ENCODE measurements around the gene DGCR2.
"Not testable (repeated sequence)": the region's sequence is repeated elsewhere in the genome, so short reads cannot be mapped to it uniquely, and the experiment has no call there.

The DGCR2 gene

GRCh38 chr22:19080853-19081252, 41.4 kb downstream of the DGCR2 start:
- DNase-seq: no peak

- no peak for DNase-seq
These were observed 42.5 kb downstream of the DGCR2 start for GRCh38 chr22:19079691-19080090.

- DNase-seq: no peak
These were observed 46.8 kb downstream of the DGCR2 start for GRCh38 chr22:19075404-19075803.

GRCh38 chr22:19072853-19073252, 49.4 kb downstream of the DGCR2 start:
- DNase-seq: not testable (repeated sequence)

- DNase-seq: no peak
These were observed 51.6 kb downstream of the DGCR2 start for GRCh38 chr22:19070397-19071169.

- no peak for DNase-seq
These were observed 52.8 kb downstream of the DGCR2 start for GRCh38 chr22:19069451-19069850.

- peak; percentile 3 to 59 (median 27) for DNase-seq
These were observed 53.4 kb downstream of the DGCR2 start for GRCh38 chr22:19068784-19069271.

GRCh38 chr22:19067696-19068348, 54.4 kb downstream of the DGCR2 start:
- no peak for DNase-seq

GRCh38 chr22:19066531-19067271, 55.5 kb downstream of the DGCR2 start:
- DNase-seq: no peak

- DNase-seq: no peak
These were observed 56.3 kb downstream of the DGCR2 start for GRCh38 chr22:19065929-19066328.

- DNase-seq: no peak
These were observed 56.8 kb downstream of the DGCR2 start for GRCh38 chr22:19065298-19065859.

- no peak for DNase-seq
These were observed 57.7 kb downstream of the DGCR2 start for GRCh38 chr22:19064354-19065054.

GRCh38 chr22:19063581-19064353, 58.4 kb downstream of the DGCR2 start:
- no peak for DNase-seq

- no peak for DNase-seq
These were observed 59.3 kb downstream of the DGCR2 start for GRCh38 chr22:19062943-19063308.

- no peak for DNase-seq
These were observed 59.9 kb downstream of the DGCR2 start for GRCh38 chr22:19062139-19062942.

GRCh38 chr22:19061471-19062138, 60.6 kb downstream of the DGCR2 start:
- no peak for DNase-seq

- DNase-seq: no peak
These were observed 61.7 kb downstream of the DGCR2 start for GRCh38 chr22:19060356-19061009.

- DNase-seq: no peak
These were observed 62.5 kb downstream of the DGCR2 start for GRCh38 chr22:19059481-19060278.

Measured in suppressor macrophage (primary cell).